H1 (cell line): Measurements from ENCODE around the gene CUL1. TPM values are rescaled to one million over a fixed set of nuclear protein-coding genes. Genes with fewer than 3 reads are reported as not detected.
"Not testable (repeated sequence)": the region's sequence is repeated elsewhere in the genome, so short reads cannot be mapped to it uniquely, and the experiment has no call there.

Source experiments
- CTCF ChIA-PET: fragments of 300-600 bp; sonication (Branson Sonifier 250); formaldehyde crosslinking; loops from one replicate; lab custom pipeline; 2021; ENCODE audit not compliant: partially characterized antibody; lab: Charles Lee
- POLR2A ChIA-PET: fragments of 300-600 bp; sonication (Branson Sonifier 250); formaldehyde crosslinking; loops from one replicate; lab custom pipeline; 2021; ENCODE audit warnings: inconsistent platforms; ENCODE audit not compliant: partially characterized antibody; lab: Charles Lee
- DNase-seq, 2 experiments: peaks; one replicate each; pipeline versions ENCODE4 v3.0.0 to v3.0.0-alpha.2; 2010 to 2022; ENCODE audit warnings: low spot score in 2 of 2, low read depth in 1 of 2, mixed read lengths in 1 of 2
- FAIRE-seq: peaks from 2 replicates; lab custom pipeline; 2011; peaks lifted over from hg19 to GRCh38; lab: Jason Lieb, UNC
- H2AFZ ChIP-seq: 2 replicates; pipeline ENCODE4 v1.8.1; 2012; ENCODE audit warnings: low read length, inconsistent platforms
- H2AK5ac ChIP-seq: 2 replicates; pipeline ENCODE4 v1.6.1; 2013; ENCODE audit warnings: low read depth, low read length
- H2BK120ac ChIP-seq: replicated peaks from 2 replicates; pipeline ENCODE3; 2013; ENCODE audit warnings: low read depth, low read length, inconsistent platforms
- H2BK12ac ChIP-seq: 2 replicates; pipeline ENCODE4 v1.6.1; 2013; ENCODE audit warnings: low read depth, low read length
- H2BK15ac ChIP-seq: 2 replicates; pipeline ENCODE4 v1.6.1; 2013; ENCODE audit warnings: low read length
- H2BK20ac ChIP-seq: 2 replicates; pipeline ENCODE4 v1.6.1; 2013; ENCODE audit warnings: low read length
- H2BK5ac ChIP-seq: 2 replicates; pipeline ENCODE4 v1.6.1; 2013; ENCODE audit warnings: low read depth, low read length
- H3K14ac ChIP-seq: 2 replicates; pipeline ENCODE4 v1.6.1; 2013; ENCODE audit warnings: inconsistent platforms; ENCODE audit not compliant: insufficient read length
- H3K18ac ChIP-seq: 2 replicates; pipeline ENCODE4 v1.6.1; 2013; ENCODE audit warnings: low read length; ENCODE audit errors: extremely low read depth
- H3K23ac ChIP-seq: 2 replicates; pipeline ENCODE4 v1.6.1; 2013; ENCODE audit warnings: inconsistent platforms; ENCODE audit not compliant: insufficient read length
- H3K23me2 ChIP-seq: 2 replicates; pipeline ENCODE4 v1.6.1; 2013; ENCODE audit warnings: low read depth, low read length
- H3K27ac ChIP-seq: 2 replicates; pipeline ENCODE4 v1.6.1; 2011; ENCODE audit warnings: low read depth, low read length, inconsistent platforms
- H3K27me3 ChIP-seq, 4 experiments: replicated peaks in 1 of 4; 1 replicate in 1 of 4; 2 replicates in 3 of 4; pipeline versions ENCODE4 v1.6.1 to v1.8.1; 2011 to 2013; ENCODE audit warnings: low read length in 3 of 4, mild to moderate bottlenecking in 3 of 4, inconsistent platforms in 2 of 4, mixed read lengths in 2 of 4, moderate library complexity in 1 of 4; ENCODE audit not compliant: control insufficient read depth in 3 of 4, insufficient read depth in 3 of 4; ENCODE audit errors: extremely low read depth in 1 of 4
- H3K36me3 ChIP-seq, 4 experiments: 2 replicates each; pipeline versions ENCODE4 v1.6.1 to v1.8.1; 2011 to 2013; ENCODE audit warnings: mild to moderate bottlenecking in 4 of 4, low read length in 3 of 4, moderate library complexity in 2 of 4, control low read depth in 1 of 4, inconsistent platforms in 1 of 4; ENCODE audit not compliant: insufficient read depth in 4 of 4, control insufficient read depth in 2 of 4
- H3K4ac ChIP-seq: replicated peaks from 2 replicates; pipeline ENCODE3; 2013; ENCODE audit warnings: low read length, low read depth, mixed read lengths, inconsistent platforms; ENCODE audit not compliant: insufficient read length
- H3K4me1 ChIP-seq, 4 experiments: replicated peaks in 1 of 4; 1 replicate in 1 of 4; 2 replicates in 3 of 4; pipeline versions ENCODE4 v1.6.1 to v1.8.1; 2011 to 2013; ENCODE audit warnings: low read length in 3 of 4, inconsistent platforms in 2 of 4, mixed read lengths in 1 of 4; ENCODE audit not compliant: insufficient read depth in 4 of 4, control insufficient read depth in 3 of 4
- H3K4me2 ChIP-seq, 2 experiments: 2 replicates each; pipeline versions ENCODE4 v1.6.1 to v1.8.1; 2011 to 2013; ENCODE audit warnings: low read depth in 2 of 2, low read length in 2 of 2, control low read depth in 1 of 2, inconsistent platforms in 1 of 2, mild to moderate bottlenecking in 1 of 2; ENCODE audit not compliant: insufficient read depth in 1 of 2
- H3K4me3 ChIP-seq, 4 experiments: fragments of 200-600, 300-600 bp in 1 of 4; sonication (generic), shearing (Covaris generic), sonication (Bioruptor Twin) in 1 of 4; 2 replicates each; pipeline versions ENCODE4 v1.5.1 to v1.8.1; 2011 to 2016; ENCODE audit warnings: low read length in 4 of 4, low read depth in 3 of 4, control low read depth in 2 of 4, inconsistent platforms in 2 of 4, mild to moderate bottlenecking in 2 of 4, mixed read lengths in 1 of 4, moderate library complexity in 1 of 4; ENCODE audit not compliant: insufficient read depth in 2 of 4; ENCODE audit errors: extremely low read depth in 1 of 4
- H3K56ac ChIP-seq: replicated peaks from 2 replicates; pipeline ENCODE3; 2013; ENCODE audit warnings: low read depth, mild to moderate bottlenecking, mixed read lengths, low read length, inconsistent platforms; ENCODE audit not compliant: insufficient read length
- H3K79me1 ChIP-seq: 2 replicates; pipeline ENCODE4 v1.6.1; 2013; ENCODE audit warnings: low read depth, low read length, control low read depth
- H3K79me2 ChIP-seq, 2 experiments: 2 replicates each; pipeline versions ENCODE4 v1.6.1 to v1.8.1; 2012 to 2013; ENCODE audit warnings: low read length in 2 of 2, mild to moderate bottlenecking in 2 of 2, inconsistent platforms in 1 of 2; ENCODE audit not compliant: insufficient read depth in 2 of 2, control insufficient read depth in 1 of 2
- H3K9ac ChIP-seq, 4 experiments: replicated peaks in 1 of 4; 1 replicate in 1 of 4; 2 replicates in 3 of 4; pipeline versions ENCODE4 v1.6.1 to v1.8.1; 2011 to 2013; ENCODE audit warnings: low read depth in 3 of 4, low read length in 3 of 4, control low read depth in 2 of 4, mild to moderate bottlenecking in 2 of 4, moderate library complexity in 2 of 4, inconsistent platforms in 1 of 4; ENCODE audit errors: extremely low read depth in 1 of 4
- H3K9me3 ChIP-seq, 2 experiments: 2 replicates each; pipeline versions ENCODE4 v1.6.1 to v1.8.1; 2012 to 2013; ENCODE audit warnings: mild to moderate bottlenecking in 2 of 2, moderate library complexity in 2 of 2, control low read depth in 1 of 2, inconsistent platforms in 1 of 2, low read depth in 1 of 2, low read length in 1 of 2, mixed read lengths in 1 of 2; ENCODE audit not compliant: insufficient read depth in 2 of 2
- H4K20me1 ChIP-seq, 2 experiments: replicated peaks in 1 of 2; 2 replicates each; pipeline versions ENCODE3 to v1.8.1; 2011 to 2013; ENCODE audit warnings: inconsistent platforms in 2 of 2, low read length in 2 of 2, mild to moderate bottlenecking in 1 of 2; ENCODE audit not compliant: insufficient read depth in 2 of 2, control insufficient read depth in 1 of 2
- H4K5ac ChIP-seq: 2 replicates; pipeline ENCODE4 v1.6.1; 2013; ENCODE audit warnings: low read length, low read depth, mixed read lengths, inconsistent platforms; ENCODE audit not compliant: insufficient read length
- H4K8ac ChIP-seq: 2 replicates; pipeline ENCODE4 v1.8.0; 2013; ENCODE audit warnings: mild to moderate bottlenecking, moderate library complexity, low read length, inconsistent platforms; ENCODE audit not compliant: insufficient read depth; ENCODE audit errors: extremely low read depth
- H4K91ac ChIP-seq: replicated peaks from 2 replicates; pipeline ENCODE3; 2013; ENCODE audit warnings: low read length, mixed read lengths, inconsistent platforms; ENCODE audit not compliant: insufficient read length
- WGBS, 2 experiments: shearing (Covaris generic) in 1 of 2; methylation state at CpG; one replicate each; pipeline versions ENCODE4 v1.1.6 to v1.1.7; 2013 to 2015; ENCODE audit warnings: low lambda C conversion rate in 2 of 2, mixed read lengths in 2 of 2, inconsistent platforms in 1 of 2, low coverage in 1 of 2, missing lambda C conversion rate in 1 of 2; ENCODE audit not compliant: insufficient replicate concordance in 2 of 2, insufficient coverage in 1 of 2, insufficient read length in 1 of 2; ENCODE audit errors: extremely low coverage in 1 of 2, missing lambda C conversion rate in 1 of 2; 5-methylcytosine and 5-hydroxymethylcytosine counted together
- polyA plus RNA-seq, 7 experiments: library from polyadenylated mRNA; depleted of rRNA in 3 of 7; stranded (reverse) in 5 of 7; unstranded in 2 of 7; fragments of >200 nt in 5 of 7; fragments of 200-250 nt in 2 of 7; gene quantifications; 1 replicate in 5 of 7; 2 replicates in 1 of 7; 4 replicates in 1 of 7; pipeline versions ENCODE4 v1.2.1 to v1.2.3, GENCODE V29; 2011 to 2013; ENCODE audit warnings: missing spikeins in 2 of 7, mixed read lengths in 2 of 7
- total RNA-seq: library from RNA; stranded (reverse); fragmentation: NEBNext Ultra II Directional; extraction: Animal tissue kit (Norgen Biotek cat#: 25700); gene quantifications from 2 replicates; pipeline ENCODE4 v1.2.1, GENCODE V29; 2021

Gene CUL1
- total and polyA plus RNA-seq, 2 of the 8 experiments (the other 6 are each of a cell fraction or from before 2014, with no cell fraction given): 33.0 to 77.3 TPM

- not testable (repeated sequence) for H3K4me2 ChIP-seq, H2BK20ac ChIP-seq, H2BK5ac ChIP-seq, H3K23me2 ChIP-seq, H3K4me3 ChIP-seq, FAIRE-seq, H3K27ac ChIP-seq, H3K36me3 ChIP-seq, H2AK5ac ChIP-seq, H2BK15ac ChIP-seq, H4K91ac ChIP-seq, H3K56ac ChIP-seq, H3K27me3 ChIP-seq, H3K9me3 ChIP-seq, H3K18ac ChIP-seq, H2BK12ac ChIP-seq, H3K9ac ChIP-seq, H3K14ac ChIP-seq, DNase-seq, H3K23ac ChIP-seq, H2AFZ ChIP-seq, H2BK120ac ChIP-seq, H4K8ac ChIP-seq, H4K5ac ChIP-seq, H3K4ac ChIP-seq
- WGBS, 2 experiments: 91% methylated on average over 17 of the region's 17 CpGs; no CpG with 5 or more reads in 1 of the 2 experiments
- POLR2A ChIA-PET: interaction anchor here (0.7 to 3.1 kb wide), 3 partner anchors 9 to 18 kb away, joined by 3 to 11 read pairs (median 9); no protein-coding TSS in a partner anchor
- Histone ChIP-seq H3K4me1 (peaks cover 0 to 16% (median 10%) of the 10 kb centered on the region in 4 experiments; a peak in 4 of 7 replicates), H3K79me1 (peaks cover 13% of the 10 kb centered on the region; the same call in 1 of the 2 replicates), H4K20me1 (peaks cover 12 to 14% of the 10 kb centered on the region in 2 experiments), H3K79me2 (peaks cover 51 to 100% of the 10 kb centered on the region in 2 experiments)
- CTCF ChIA-PET: interaction anchor here (1.8 kb wide), 1 partner anchor 11 kb away, joined by 7 read pairs; no protein-coding TSS in a partner anchor
Observed at GRCh38 chr7:148710426-148710825, 11.7 kb downstream of the CUL1 start.
